ENCODE measurements around the gene DYNC1LI1. TPM values are rescaled to one million over a fixed set of nuclear protein-coding genes. Genes with fewer than 3 reads are reported as not detected.

Gene DYNC1LI1
- total RNA-seq, 1 experiment from 2014 or later, result 42.8 TPM

GRCh38 chr3:32495085-32495484, 75.6 kb downstream of the DYNC1LI1 start:
- peaks cover under 1% of the 10 kb centered on the region; the same call in 1 of the 2 replicates for H3K4me1 Mint-ChIP-seq
- DNase-seq (ENCODE audit: low spot score), result no peak
- no peak overlapping the region for H3K27ac Mint-ChIP-seq
- CTCF ChIA-PET, result no interaction called here
- TF ChIP-seq EMX1 (CRISPR knock-in tag; IDR thresholded peaks at IDR 0.05), result no peak
- TF ChIP-seq SMAD3 (CRISPR knock-in tag; IDR thresholded peaks at IDR 0.05; ENCODE audit: borderline replicate concordance), result no peak
- TF ChIP-seq GTF2I (CRISPR knock-in tag; conservative IDR thresholded peaks at IDR 0.05), result no peak
- TF ChIP-seq, protein P1, sequence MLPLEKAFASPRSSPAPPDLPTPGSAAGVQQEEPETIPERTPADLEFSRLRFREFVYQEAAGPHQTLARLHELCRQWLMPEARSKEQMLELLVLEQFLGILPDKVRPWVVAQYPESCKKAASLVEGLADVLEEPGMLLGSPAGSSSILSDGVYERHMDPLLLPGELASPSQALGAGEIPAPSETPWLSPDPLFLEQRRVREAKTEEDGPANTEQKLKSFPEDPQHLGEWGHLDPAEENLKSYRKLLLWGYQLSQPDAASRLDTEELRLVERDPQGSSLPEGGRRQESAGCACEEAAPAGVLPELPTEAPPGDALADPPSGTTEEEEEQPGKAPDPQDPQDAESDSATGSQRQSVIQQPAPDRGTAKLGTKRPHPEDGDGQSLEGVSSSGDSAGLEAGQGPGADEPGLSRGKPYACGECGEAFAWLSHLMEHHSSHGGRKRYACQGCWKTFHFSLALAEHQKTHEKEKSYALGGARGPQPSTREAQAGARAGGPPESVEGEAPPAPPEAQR (CRISPR knock-in tag; IDR thresholded peaks at IDR 0.05), result no peak
- no peak for TF ChIP-seq CBFB (CRISPR knock-in tag; IDR thresholded peaks at IDR 0.05; ENCODE audit: low read depth)
- no peak for TF ChIP-seq ZNF121 (CRISPR knock-in tag; IDR thresholded peaks at IDR 0.05)
- TF ChIP-seq SMAD4 (CRISPR knock-in tag; IDR thresholded peaks at IDR 0.05), result no peak
- TF ChIP-seq GABPB1 (CRISPR knock-in tag; IDR thresholded peaks at IDR 0.05), result no peak
- TF ChIP-seq, protein P2, sequence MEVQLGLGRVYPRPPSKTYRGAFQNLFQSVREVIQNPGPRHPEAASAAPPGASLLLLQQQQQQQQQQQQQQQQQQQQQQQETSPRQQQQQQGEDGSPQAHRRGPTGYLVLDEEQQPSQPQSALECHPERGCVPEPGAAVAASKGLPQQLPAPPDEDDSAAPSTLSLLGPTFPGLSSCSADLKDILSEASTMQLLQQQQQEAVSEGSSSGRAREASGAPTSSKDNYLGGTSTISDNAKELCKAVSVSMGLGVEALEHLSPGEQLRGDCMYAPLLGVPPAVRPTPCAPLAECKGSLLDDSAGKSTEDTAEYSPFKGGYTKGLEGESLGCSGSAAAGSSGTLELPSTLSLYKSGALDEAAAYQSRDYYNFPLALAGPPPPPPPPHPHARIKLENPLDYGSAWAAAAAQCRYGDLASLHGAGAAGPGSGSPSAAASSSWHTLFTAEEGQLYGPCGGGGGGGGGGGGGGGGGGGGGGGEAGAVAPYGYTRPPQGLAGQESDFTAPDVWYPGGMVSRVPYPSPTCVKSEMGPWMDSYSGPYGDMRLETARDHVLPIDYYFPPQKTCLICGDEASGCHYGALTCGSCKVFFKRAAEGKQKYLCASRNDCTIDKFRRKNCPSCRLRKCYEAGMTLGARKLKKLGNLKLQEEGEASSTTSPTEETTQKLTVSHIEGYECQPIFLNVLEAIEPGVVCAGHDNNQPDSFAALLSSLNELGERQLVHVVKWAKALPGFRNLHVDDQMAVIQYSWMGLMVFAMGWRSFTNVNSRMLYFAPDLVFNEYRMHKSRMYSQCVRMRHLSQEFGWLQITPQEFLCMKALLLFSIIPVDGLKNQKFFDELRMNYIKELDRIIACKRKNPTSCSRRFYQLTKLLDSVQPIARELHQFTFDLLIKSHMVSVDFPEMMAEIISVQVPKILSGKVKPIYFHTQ (CRISPR knock-in tag; IDR thresholded peaks at IDR 0.05), result no peak
- no peak for TF ChIP-seq MXD4 (CRISPR knock-in tag; IDR thresholded peaks at IDR 0.05; ENCODE audit: borderline replicate concordance)
- no peak for TF ChIP-seq ESRRA (CRISPR knock-in tag; IDR thresholded peaks at IDR 0.05; ENCODE audit: borderline replicate concordance)
- TF ChIP-seq USF2 (CRISPR knock-in tag; IDR thresholded peaks at IDR 0.05), result no peak
- TF ChIP-seq TEAD1 (CRISPR knock-in tag; IDR thresholded peaks at IDR 0.05), result no peak
- TF ChIP-seq USF1 (CRISPR knock-in tag; IDR thresholded peaks at IDR 0.05), result no peak
- no peak for TF ChIP-seq TEAD4 (CRISPR knock-in tag; IDR thresholded peaks at IDR 0.05)
- no peak for TF ChIP-seq E2F1 (CRISPR knock-in tag; IDR thresholded peaks at IDR 0.05)
- TF ChIP-seq, protein P3, sequence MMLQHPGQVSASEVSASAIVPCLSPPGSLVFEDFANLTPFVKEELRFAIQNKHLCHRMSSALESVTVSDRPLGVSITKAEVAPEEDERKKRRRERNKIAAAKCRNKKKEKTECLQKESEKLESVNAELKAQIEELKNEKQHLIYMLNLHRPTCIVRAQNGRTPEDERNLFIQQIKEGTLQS (CRISPR knock-in tag; conservative IDR thresholded peaks at IDR 0.05), result no peak
- TF ChIP-seq MAX (CRISPR knock-in tag; IDR thresholded peaks at IDR 0.05), result no peak
- no peak for TF ChIP-seq ZNF532 (CRISPR knock-in tag; IDR thresholded peaks at IDR 0.05; ENCODE audit: borderline replicate concordance)
- TF ChIP-seq NFATC4 (CRISPR knock-in tag; IDR thresholded peaks at IDR 0.05), result no peak
- POLR2A ChIA-PET, result no interaction called here
- no peaks in the 10 kb centered on the region for H3K27me3 Mint-ChIP-seq (ENCODE audit: low read depth)
- ATAC-seq, result no peak
- no peaks in the 10 kb centered on the region for H3K9me3 Mint-ChIP-seq
- H3K4me3 Mint-ChIP-seq, result no peak overlapping the region
- H3K36me3 Mint-ChIP-seq, result peaks cover 3% of the 10 kb centered on the region

Measured in WTC11 (cell line).